GM12878 (cell line): ENCODE data around the gene LCLAT1. TPM values are rescaled to one million over a fixed set of nuclear protein-coding genes. Genes with fewer than 3 reads are reported as not detected.

Source experiments
- ATAC-seq: fragments of 200-7000 bp; cut with Tn5 transposase; 3 replicates; pipeline ENCODE4 v1.9.1; 2020; ENCODE audit warnings: mild to moderate bottlenecking, moderate library complexity
- BruUV-seq: library from RNA; stranded (reverse); fragments of 400-500 nt; replicated peaks from 2 replicates; lab custom pipeline; 2021; lab: Mats Ljungman, UMichigan
- CTCF ChIA-PET: fragments of 300-600 bp; sonication (Branson Sonifier 250); formaldehyde crosslinking; extraction: SDS; loops from one replicate; lab custom pipeline; 2021; ENCODE audit warnings: inconsistent platforms; lab: Yijun Ruan, JAX
- POLR2A ChIA-PET: fragments of 350-600 bp; formaldehyde crosslinking; extraction: SDS; loops from one replicate; lab custom pipeline; 2021; ENCODE audit warnings: inconsistent platforms; lab: Charles Lee
- RAD21 ChIA-PET: fragments of 300-600 bp; sonication (Branson Sonifier 250); formaldehyde crosslinking; loops from one replicate; lab custom pipeline; 2023; ENCODE audit warnings: antibody characterized with exemption; ENCODE audit not compliant: unreplicated experiment; lab: Charles Lee
- SMC1A ChIA-PET: fragments of 300-600 bp; sonication (Branson Sonifier 250); formaldehyde crosslinking; loops from one replicate; lab custom pipeline; 2023; ENCODE audit not compliant: unreplicated experiment, uncharacterized antibody; lab: Charles Lee
- DNase-seq: peaks from one replicate; pipeline ENCODE4 v3.0.0-alpha.2; 2011; ENCODE audit warnings: low read depth, low spot score
- FAIRE-seq: peaks from 3 replicates; lab custom pipeline; 2011; peaks lifted over from hg19 to GRCh38; lab: Jason Lieb, UNC
- H2AFZ ChIP-seq: 2 replicates; pipeline ENCODE4 v1.6.0; 2011; ENCODE audit warnings: low read depth, low read length, control low read depth; ENCODE audit not compliant: control insufficient read depth
- H3K27ac ChIP-seq: 2 replicates; pipeline ENCODE4 v1.5.1; 2011; ENCODE audit warnings: control low read depth; ENCODE audit not compliant: control insufficient read depth, insufficient read depth
- H3K27me3 ChIP-seq, 2 experiments: replicated peaks in 1 of 2; 2 replicates each; pipeline versions ENCODE4 v1.6.0 to v1.6.1; 2011; ENCODE audit warnings: low read length in 1 of 2; ENCODE audit not compliant: control insufficient read depth in 2 of 2, insufficient read depth in 2 of 2
- H3K36me3 ChIP-seq, 2 experiments: 2 replicates each; pipeline ENCODE4 v1.5.1; 2011; ENCODE audit warnings: low read length in 1 of 2; ENCODE audit not compliant: control insufficient read depth in 2 of 2, insufficient read depth in 2 of 2
- H3K4me1 ChIP-seq: 2 replicates; pipeline ENCODE4 v1.6.1; 2011; ENCODE audit warnings: mild to moderate bottlenecking, low read length, moderate library complexity, mixed read lengths; ENCODE audit not compliant: control insufficient read depth, insufficient read depth
- H3K4me2 ChIP-seq: 2 replicates; pipeline ENCODE4 v1.6.0; 2011; ENCODE audit warnings: control low read depth; ENCODE audit not compliant: control insufficient read depth, insufficient read depth
- H3K4me3 ChIP-seq: fragments of 200-600 bp; sonication (generic); 2 replicates; pipeline ENCODE4 v1.5.1; 2016
- H3K79me2 ChIP-seq: 2 replicates; pipeline ENCODE4 v1.6.0; 2011; ENCODE audit warnings: low read length; ENCODE audit not compliant: control insufficient read depth, insufficient read depth
- H3K9ac ChIP-seq: 2 replicates; pipeline ENCODE4 v1.8.0; 2011; ENCODE audit warnings: low read length, control low read depth, mixed read lengths; ENCODE audit not compliant: control insufficient read depth, insufficient read depth
- H3K9me3 ChIP-seq: replicated peaks from 3 replicates; pipeline ENCODE4 v1.5.1; 2011; ENCODE audit warnings: mild to moderate bottlenecking, low read length; ENCODE audit not compliant: control insufficient read depth, insufficient read depth
- H4K20me1 ChIP-seq: 2 replicates; pipeline ENCODE4 v1.6.0; 2011; ENCODE audit not compliant: control insufficient read depth, insufficient read depth
- CBX3 ChIP-seq: fragments of 200-600 bp; sonication (generic); IDR thresholded peaks from 2 replicates; pipeline ENCODE4 v1.6.1; 2016; ENCODE audit warnings: low read depth, borderline replicate concordance
- E4F1 ChIP-seq: fragments of 450-650 bp; IDR thresholded peaks from 2 replicates; pipeline ENCODE4 v1.6.1; 2018; ENCODE audit warnings: borderline replicate concordance, mild to moderate bottlenecking; ENCODE audit not compliant: partially characterized antibody
- EP300 ChIP-seq, 2 experiments: fragments of 150-350 bp in 1 of 2; IDR thresholded peaks; 2 replicates each; pipeline ENCODE4 v1.6.1; 2011 to 2012; ENCODE audit warnings: low read depth in 2 of 2, low read length in 2 of 2, borderline replicate concordance in 1 of 2, improper control_type of control experiment in 1 of 2, inconsistent platforms in 1 of 2; ENCODE audit not compliant: control insufficient read depth in 1 of 2
- MEF2A ChIP-seq: IDR thresholded peaks from 2 replicates; pipeline ENCODE4 v1.6.1; 2011; ENCODE audit warnings: low read depth, mild to moderate bottlenecking, low read length, moderate library complexity; ENCODE audit not compliant: insufficient read depth
- MXI1 ChIP-seq: fragments of 150-350 bp; IDR thresholded peaks from 2 replicates; pipeline ENCODE4 v1.6.1; 2011; ENCODE audit warnings: low read depth, mild to moderate bottlenecking, inconsistent platforms, low read length, improper control_type of control experiment
- PML ChIP-seq: IDR thresholded peaks from 2 replicates; pipeline ENCODE4 v1.6.1; 2012; ENCODE audit warnings: low read length, inconsistent platforms
- POLR2AphosphoS5 ChIP-seq: IDR thresholded peaks from 2 replicates; pipeline ENCODE4 v1.6.1; 2011; ENCODE audit warnings: mild to moderate bottlenecking, low read length, inconsistent platforms
- SREBF1 ChIP-seq: IDR thresholded peaks from 2 replicates; pipeline ENCODE4 v1.6.1; 2012; ENCODE audit warnings: mild to moderate bottlenecking, low read length
- SUZ12 ChIP-seq: fragments of 200-600 bp; sonication (generic); IDR thresholded peaks from one replicate; pipeline ENCODE4 v1.6.1; 2018; ENCODE audit warnings: antibody characterized with exemption, mild to moderate bottlenecking; ENCODE audit not compliant: unreplicated experiment
- ZNF592 ChIP-seq: fragments of 450-650 bp; IDR thresholded peaks from 2 replicates; pipeline ENCODE4 v1.6.1; 2017; ENCODE audit warnings: mild to moderate bottlenecking, moderate library complexity
- WGBS: methylation state at CpG from one replicate; pipeline ENCODE4 v1.1.6; 2016; ENCODE audit warnings: low lambda C conversion rate; ENCODE audit not compliant: insufficient replicate concordance, insufficient coverage; ENCODE audit errors: missing lambda C conversion rate; 5-methylcytosine and 5-hydroxymethylcytosine counted together
- in situ Hi-C: fragments of 300-500 bp; cut with MboI; formaldehyde crosslinking; loops from 9 replicates; pipeline ENCODE4 v1.14.3; 2018; ENCODE audit warnings: mixed read lengths
- intact Hi-C: fragments of 100-400 bp; cut with micrococcal nuclease; formaldehyde crosslinking; loops from one replicate; pipeline ENCODE4 v1.14.2; 2022; ENCODE audit not compliant: unreplicated experiment
- polyA plus RNA-seq, 11 experiments: library from polyadenylated mRNA; depleted of rRNA in 4 of 11; unstranded in 6 of 11; stranded (reverse) in 5 of 11; fragments of >200 nt; fragmentation: Nextera tagmentation in 4 of 11; fragmentation: Illumina TruSeq in 1 of 11; extraction: Ambion mirVana in 4 of 11; extraction: Trizol in 1 of 11; gene quantifications; 1 replicate in 1 of 11; 2 replicates in 10 of 11; pipeline versions ENCODE4 v1.2.1 to v1.2.3, GENCODE V29; 2011 to 2016; ENCODE audit warnings: inconsistent platforms in 2 of 11, missing spikeins in 2 of 11, low read depth in 1 of 11
- total RNA-seq, 4 experiments: library from RNA; depleted of rRNA in 3 of 4; stranded (reverse); fragments of >200 nt in 3 of 4; fragmentation: Illumina TruSeq in 1 of 4; extraction: Trizol in 1 of 4; gene quantifications; 2 replicates each; pipeline versions ENCODE4 v1.2.1 to v1.2.3, GENCODE V29; 2013 to 2021

LCLAT1 gene
- total and polyA plus RNA-seq, 10 of the 15 experiments (the other 5 are each of a cell fraction or from before 2014, with no cell fraction given) = 8.1 to 33.0 (median 15.9) TPM

GRCh38 chr2:30622452-30622851, 175.4 kb downstream of the LCLAT1 start:
- no peak overlapping the region for H3K27ac ChIP-seq
- BruUV-seq = no TSS peak
- no peaks in the 10 kb centered on the region for H3K27me3 ChIP-seq
- no peaks in the 10 kb centered on the region; a peak in 1 of 4 replicates for H3K36me3 ChIP-seq
- H4K20me1 ChIP-seq = no peaks in the 10 kb centered on the region
- 96% methylated on average over 4 of the region's 4 CpGs for WGBS
- FAIRE-seq (no peak), ATAC-seq (no peak), DNase-seq (no peak)
- H3K9me3 ChIP-seq = no peaks in the 10 kb centered on the region
- no peak for TF ChIP-seq CBX3
- TF ChIP-seq MEF2A = no peak
- no peak for TF ChIP-seq PML
- no peak for TF ChIP-seq POLR2AphosphoS5
- no peak for TF ChIP-seq SREBF1
- TF ChIP-seq ZNF592 = no peak
- TF ChIP-seq SUZ12 = no peak
- TF ChIP-seq E4F1 = no peak
- no peak for TF ChIP-seq EP300 (IDR thresholded peaks at IDR 0.05; ENCODE audit: borderline replicate concordance in 1 of 2, control insufficient read depth in 1 of 2, low read depth in 2 of 2, low read length in 2 of 2)
- no peak for TF ChIP-seq MXI1
- peaks cover 15% of the 10 kb centered on the region for H3K4me1 ChIP-seq
- intact Hi-C loops = loop anchor here (10.0 kb wide), 1 partner anchor 118 kb away; no protein-coding TSS in a partner anchor
- H3K9ac ChIP-seq = no peak overlapping the region
- no peak overlapping the region for H3K4me2 ChIP-seq
- H2AFZ ChIP-seq = no peak overlapping the region
- H3K79me2 ChIP-seq = no peaks in the 10 kb centered on the region
- ChIA-PET RAD21 (interaction anchor here (0.8 to 1.1 kb wide), 3 partner anchors 9 to 476 kb away, joined by 3 to 5 read pairs (median 3); no protein-coding TSS in a partner anchor), SMC1A (interaction anchor here (0.6 to 2.6 kb wide), 5 partner anchors 9 to 903 kb away, joined by 3 to 8 read pairs (median 5); no protein-coding TSS in a partner anchor), CTCF (interaction anchor here (1.7 to 2.3 kb wide), 2 partner anchors 9 to 89 kb away, joined by 6 read pairs; no protein-coding TSS in a partner anchor), POLR2A (interaction anchor here (0.9 to 1.1 kb wide), 3 partner anchors 12 to 89 kb away, joined by 3 to 5 read pairs (median 4); no protein-coding TSS in a partner anchor)
- H3K4me3 ChIP-seq = no peak overlapping the region
- in situ Hi-C loops = no loop called here
